HFF-Myc (cell line): Measurements from ENCODE around the gene SLC1A4.

ENCODE experiments used
- DNase-seq: peaks from one replicate; pipeline ENCODE4 v3.0.0-alpha.2; 2011; ENCODE audit warnings: low read depth; ENCODE audit errors: extremely low read depth
- H3K4me3 ChIP-seq: replicated peaks from 2 replicates; pipeline ENCODE4 v1.5.1; 2011; ENCODE audit warnings: low read depth, mild to moderate bottlenecking, control low read depth, low read length
- TF ChIP-seq, protein P1 (sequence below): IDR thresholded peaks from 2 replicates; pipeline ENCODE4 v1.5.1; 2012; ENCODE audit warnings: mild to moderate bottlenecking, low read depth, low read length, control low read depth; ENCODE audit errors: missing control alignments

SLC1A4 gene

DNA sequence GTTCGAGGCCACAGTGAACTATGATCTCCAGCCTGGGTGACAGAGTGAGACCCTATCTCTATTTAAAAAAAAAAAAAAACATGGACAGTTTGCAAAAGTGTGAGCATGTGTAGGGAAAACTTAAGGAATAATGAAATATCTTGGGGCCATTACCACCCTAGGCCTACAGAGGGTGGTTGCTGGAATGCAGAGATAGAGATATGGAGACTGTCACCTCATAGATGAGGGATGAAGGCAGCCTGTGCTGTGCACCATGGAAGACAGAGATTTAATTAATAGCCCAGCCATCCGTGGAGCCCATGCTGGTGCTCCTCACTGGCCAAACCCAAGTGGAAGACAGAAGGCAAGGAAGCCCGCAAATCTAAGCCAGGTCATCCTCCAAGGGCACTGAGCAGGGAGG is 50.4 kb downstream of the SLC1A4 start:
- no peak for DNase-seq
- TF ChIP-seq, protein P1, sequence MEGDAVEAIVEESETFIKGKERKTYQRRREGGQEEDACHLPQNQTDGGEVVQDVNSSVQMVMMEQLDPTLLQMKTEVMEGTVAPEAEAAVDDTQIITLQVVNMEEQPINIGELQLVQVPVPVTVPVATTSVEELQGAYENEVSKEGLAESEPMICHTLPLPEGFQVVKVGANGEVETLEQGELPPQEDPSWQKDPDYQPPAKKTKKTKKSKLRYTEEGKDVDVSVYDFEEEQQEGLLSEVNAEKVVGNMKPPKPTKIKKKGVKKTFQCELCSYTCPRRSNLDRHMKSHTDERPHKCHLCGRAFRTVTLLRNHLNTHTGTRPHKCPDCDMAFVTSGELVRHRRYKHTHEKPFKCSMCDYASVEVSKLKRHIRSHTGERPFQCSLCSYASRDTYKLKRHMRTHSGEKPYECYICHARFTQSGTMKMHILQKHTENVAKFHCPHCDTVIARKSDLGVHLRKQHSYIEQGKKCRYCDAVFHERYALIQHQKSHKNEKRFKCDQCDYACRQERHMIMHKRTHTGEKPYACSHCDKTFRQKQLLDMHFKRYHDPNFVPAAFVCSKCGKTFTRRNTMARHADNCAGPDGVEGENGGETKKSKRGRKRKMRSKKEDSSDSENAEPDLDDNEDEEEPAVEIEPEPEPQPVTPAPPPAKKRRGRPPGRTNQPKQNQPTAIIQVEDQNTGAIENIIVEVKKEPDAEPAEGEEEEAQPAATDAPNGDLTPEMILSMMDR: no peak
- H3K4me3 ChIP-seq: no peak overlapping the region

DNA sequence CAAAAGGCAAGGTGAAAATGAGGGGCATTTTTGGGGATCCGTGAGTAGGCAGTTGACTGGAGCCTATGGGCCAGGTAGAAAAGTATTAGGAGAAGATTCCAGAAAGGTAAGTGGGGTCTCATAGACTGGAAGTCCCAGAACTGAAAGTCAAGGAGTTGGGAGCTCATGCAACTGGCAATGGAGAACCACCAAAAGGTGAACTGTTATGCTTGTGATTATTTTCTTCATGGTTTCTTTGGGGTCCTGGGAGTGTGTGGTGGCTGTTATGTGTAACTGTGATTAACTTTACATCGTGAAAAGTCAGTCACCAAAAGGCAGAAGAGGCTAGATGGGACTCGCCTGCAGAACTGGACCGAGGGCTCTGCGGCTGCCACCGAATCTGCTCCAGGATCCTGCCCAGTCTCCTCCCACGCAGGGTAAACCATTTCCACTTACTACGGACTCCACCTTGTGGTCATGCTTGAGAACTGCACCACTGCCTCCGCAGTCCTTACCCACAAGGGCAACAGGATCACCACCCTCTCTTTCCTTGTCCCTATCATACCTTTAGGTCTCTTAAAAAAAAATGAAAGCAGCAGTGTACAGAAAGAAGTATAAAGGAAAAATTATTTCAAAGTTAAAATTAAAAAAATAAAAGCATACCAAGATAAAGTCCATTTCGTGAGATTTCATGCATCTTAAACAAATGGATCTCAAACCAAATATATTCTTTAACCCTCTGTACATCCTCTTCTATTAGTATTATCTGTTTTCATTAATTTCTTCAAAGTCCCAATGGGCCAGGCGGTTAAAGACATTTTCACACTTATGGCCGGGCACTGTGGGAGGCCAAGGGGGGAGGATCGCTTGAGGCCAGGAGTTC is 51.4 kb downstream of the SLC1A4 start:
- peak; percentile 59 for DNase-seq
- H3K4me3 ChIP-seq: no peak overlapping the region
- TF ChIP-seq, protein P1: peak; percentile 92

DNA sequence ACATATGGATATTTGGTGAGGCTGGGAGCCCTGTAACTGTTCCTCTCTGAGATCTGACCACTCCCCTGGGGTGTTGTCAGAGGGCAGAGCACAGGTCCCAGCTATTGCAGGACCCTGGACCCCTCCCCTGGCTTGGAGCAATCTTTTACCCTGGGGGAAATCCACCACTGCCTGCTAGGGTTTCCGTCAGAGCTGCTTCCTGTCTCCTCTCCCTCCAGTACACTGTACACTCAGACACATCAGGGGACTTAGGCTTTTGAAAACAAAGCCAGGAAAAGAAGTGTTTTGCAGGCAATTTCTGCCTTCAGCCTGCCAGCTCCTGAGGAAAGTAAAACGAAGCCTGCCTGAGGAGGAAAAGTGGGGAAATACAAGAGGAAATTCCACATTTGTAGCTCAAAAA is 53.8 kb downstream of the SLC1A4 start:
- DNase-seq: no peak
- no peak overlapping the region for H3K4me3 ChIP-seq
- TF ChIP-seq, protein P1: no peak

DNA sequence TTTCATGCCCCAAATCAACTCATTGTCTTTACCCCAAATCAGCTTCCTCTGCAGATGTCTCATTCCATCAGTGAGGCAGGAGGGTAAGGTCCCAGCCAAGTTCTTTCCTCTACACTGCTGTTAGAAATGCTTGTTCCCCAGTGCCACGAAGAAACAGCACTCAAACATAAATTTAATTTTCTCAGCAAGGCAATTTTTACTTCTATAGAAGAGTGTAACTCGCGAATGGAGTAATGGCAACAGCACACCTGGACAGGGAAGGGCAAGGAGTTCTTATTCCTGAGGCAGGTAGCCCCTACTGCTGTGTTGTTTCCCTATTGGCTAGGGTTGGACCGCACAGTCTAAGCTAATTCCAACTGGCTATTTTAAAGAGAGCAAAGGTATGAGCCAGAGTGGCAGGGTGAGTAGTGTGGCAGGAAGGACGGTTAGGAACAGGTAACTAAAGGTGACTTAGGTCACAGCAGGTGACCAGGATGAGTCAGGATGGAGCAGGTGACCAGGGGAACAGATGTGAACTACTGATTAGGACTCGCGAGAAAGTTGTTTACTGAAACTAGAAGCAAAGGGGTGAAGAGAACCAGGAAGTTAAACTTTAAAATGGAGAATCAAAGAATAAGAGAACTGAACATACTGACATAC is 55.0 kb downstream of the SLC1A4 start:
- TF ChIP-seq, protein P1: no peak
- DNase-seq: no peak
- no peak overlapping the region for H3K4me3 ChIP-seq

DNA sequence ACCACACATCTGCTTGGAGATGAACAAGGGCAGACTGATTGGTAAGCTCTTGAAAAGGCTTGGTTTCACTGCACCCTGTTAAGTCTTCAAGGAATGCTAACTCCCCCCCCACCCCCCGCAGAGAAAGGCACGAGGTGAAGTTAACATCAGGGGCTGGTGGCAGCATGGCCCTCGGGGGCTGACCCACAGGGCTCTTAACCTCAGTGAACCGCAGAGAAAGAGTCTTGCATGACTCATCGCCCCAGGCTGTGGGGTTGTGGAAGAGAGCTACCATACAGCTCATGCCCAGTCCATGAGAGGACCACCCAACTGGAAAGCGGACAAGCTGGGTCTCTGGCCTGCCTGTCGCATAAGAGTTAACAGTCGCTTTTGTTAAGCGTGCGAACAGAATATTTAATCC is 56.5 kb downstream of the SLC1A4 start:
- TF ChIP-seq, protein P1: no peak
- no peak for DNase-seq
- H3K4me3 ChIP-seq: no peak overlapping the region

DNA sequence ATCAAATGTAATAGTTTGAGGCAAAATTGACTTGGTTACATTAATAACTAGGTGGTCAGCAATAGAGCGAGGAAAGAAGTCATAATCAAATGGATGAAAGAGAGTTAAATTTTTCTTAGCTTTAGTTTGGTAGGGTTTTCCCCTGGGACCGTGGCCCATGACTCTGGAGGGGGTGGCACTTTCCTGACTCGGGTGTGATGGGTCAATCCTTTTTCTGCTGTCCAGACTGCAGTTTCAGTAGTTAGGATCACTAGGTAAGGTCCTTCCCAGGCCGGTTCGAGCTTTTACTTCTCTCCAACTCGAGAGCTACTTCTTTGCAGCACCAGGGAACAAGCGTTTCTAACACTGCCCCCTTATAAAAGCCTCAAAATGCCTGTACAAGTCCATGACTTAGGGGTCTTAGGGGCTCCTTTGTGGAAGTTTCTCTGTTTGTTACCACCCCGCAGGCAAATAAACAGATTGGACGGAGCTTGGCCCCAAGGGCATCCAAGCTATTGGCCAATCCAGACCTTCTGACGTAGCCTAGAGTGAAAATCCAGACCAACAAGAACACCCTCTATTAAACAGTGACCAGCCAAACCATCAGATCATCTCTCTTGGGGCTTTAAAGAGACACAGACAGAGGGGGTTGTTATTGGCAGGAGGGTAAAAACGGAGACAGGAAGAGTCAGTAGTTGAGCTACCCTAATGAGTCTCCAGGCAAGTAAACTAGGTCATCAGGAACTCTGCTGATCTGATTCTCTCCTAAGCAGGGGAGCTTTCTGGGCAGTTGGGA is 57.6 kb downstream of the SLC1A4 start:
- DNase-seq: no peak
- TF ChIP-seq, protein P1: no peak
- H3K4me3 ChIP-seq: no peak overlapping the region
